GF-D8 (cell line): Measurements from ENCODE around the gene XAGE2.

ENCODE experiments used
- DNase-seq: peaks from one replicate; lab custom pipeline; 2025; lab: John Stamatoyannopoulos, UW

Gene XAGE2

DNA sequence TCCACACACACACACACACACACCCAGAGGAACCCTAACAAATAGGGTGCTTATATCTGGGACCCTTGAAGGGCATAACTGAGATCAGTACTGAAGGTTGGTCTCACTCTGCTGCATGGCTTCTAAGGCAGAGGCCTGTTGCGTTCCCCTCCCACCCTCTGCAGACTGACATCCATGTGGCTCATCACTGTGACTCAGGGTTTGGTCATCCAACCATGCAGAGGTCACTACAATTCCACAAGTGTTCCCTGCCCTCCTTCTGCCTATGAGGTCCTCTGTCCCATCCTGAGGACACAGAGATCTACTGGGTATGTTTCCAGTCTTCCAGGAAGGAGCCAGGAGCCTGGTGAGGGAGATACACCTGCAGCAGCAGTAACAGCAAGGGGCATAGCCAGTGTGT lies 55.8 kb downstream of the XAGE2 start:
- no peak for DNase-seq
